ENCODE results near the gene UTP11. TPM values are rescaled to one million over a fixed set of nuclear protein-coding genes. Genes with fewer than 3 reads are reported as not detected.

The UTP11 gene
- total RNA-seq, 2 experiments from 2014 or later = 40.1 to 43.8 TPM

- CTCF ChIA-PET (ENCODE audit: unreplicated experiment) = no interaction called here
- no peaks in the 10 kb centered on the region for H3K36me3 ChIP-seq (ENCODE audit: insufficient read depth, low read length)
- H3K4me1 ChIP-seq (ENCODE audit: insufficient read depth, low read length, poor library complexity, severe bottlenecking) = peaks cover 42% of the 10 kb centered on the region
- no peaks in the 10 kb centered on the region for H3K9me3 ChIP-seq (ENCODE audit: low read length)
- no TSS peak for BruUV-seq (replicated peaks)
- no peaks in the 10 kb centered on the region for H3K9me2 ChIP-seq (ENCODE audit: insufficient read depth, low read length)
- H3K79me2 ChIP-seq (ENCODE audit: insufficient read depth, low read depth, low read length) = no peaks in the 10 kb centered on the region
- no peak overlapping the region for H3K4me2 ChIP-seq (ENCODE audit: low read length)
- H3K27ac ChIP-seq (ENCODE audit: low read depth, low read length, poor library complexity, severe bottlenecking) = no peak overlapping the region
- intact Hi-C loops (cut with micrococcal nuclease; ENCODE audit: unreplicated experiment) = no loop called here
- POLR2A ChIA-PET = interaction anchor here (0.5 to 2.0 kb wide), 4 partner anchors 11 to 603 kb away, joined by 3 to 6 read pairs (median 3); no protein-coding TSS in a partner anchor
- no peak for DNase-seq (ENCODE audit: low spot score)
- no peaks in the 10 kb centered on the region for H4K20me1 ChIP-seq (ENCODE audit: insufficient read depth, low read length)
- H2AFZ ChIP-seq (ENCODE audit: low read length) = peak overlapping the region; percentile 97
- no peak overlapping the region for H3K4me3 ChIP-seq (ENCODE audit: low read depth, low read length, poor library complexity, severe bottlenecking)
- TF ChIP-seq CTCF (conservative IDR thresholded peaks at IDR 0.05; ENCODE audit: low read length) = no peak
- TF ChIP-seq EZH2phosphoT487 (IDR thresholded peaks at IDR 0.05; ENCODE audit: borderline replicate concordance, low read depth, low read length) = no peak
Measured at GRCh38 chr1:38000529-38001455, 11.7 kb upstream of the UTP11 start.

GRCh38 chr1:38003261-38004250, 9.0 kb upstream of the UTP11 start:
- no peaks in the 10 kb centered on the region for H3K9me3 ChIP-seq (ENCODE audit: low read length)
- H3K27ac ChIP-seq (ENCODE audit: low read depth, low read length, poor library complexity, severe bottlenecking) = no peak overlapping the region
- H3K79me2 ChIP-seq (ENCODE audit: insufficient read depth, low read depth, low read length) = no peaks in the 10 kb centered on the region
- no peak for TF ChIP-seq EZH2phosphoT487 (IDR thresholded peaks at IDR 0.05; ENCODE audit: borderline replicate concordance, low read depth, low read length)
- no peak for TF ChIP-seq CTCF (conservative IDR thresholded peaks at IDR 0.05; ENCODE audit: low read length)
- POLR2A ChIA-PET = no interaction called here
- H3K4me2 ChIP-seq (ENCODE audit: low read length) = no peak overlapping the region; the same call in 1 of the 2 replicates
- no peaks in the 10 kb centered on the region for H3K9me2 ChIP-seq (ENCODE audit: insufficient read depth, low read length)
- peak overlapping the region; percentile 69 for H2AFZ ChIP-seq (ENCODE audit: low read length)
- peaks cover 38% of the 10 kb centered on the region for H3K4me1 ChIP-seq (ENCODE audit: insufficient read depth, low read length, poor library complexity, severe bottlenecking)
- CTCF ChIA-PET (ENCODE audit: unreplicated experiment) = no interaction called here
- BruUV-seq (replicated peaks) = no TSS peak
- H3K4me3 ChIP-seq (ENCODE audit: low read depth, low read length, poor library complexity, severe bottlenecking) = no peak overlapping the region
- no peak for DNase-seq (ENCODE audit: low spot score)
- no peaks in the 10 kb centered on the region for H4K20me1 ChIP-seq (ENCODE audit: insufficient read depth, low read length)
- no peaks in the 10 kb centered on the region for H3K36me3 ChIP-seq (ENCODE audit: insufficient read depth, low read length)
- intact Hi-C loops (cut with micrococcal nuclease; ENCODE audit: unreplicated experiment) = no loop called here

Measured in OCI-LY7 (cell line).